GM19035 (cell line): ENCODE measurements around the gene RAB11FIP5.
A peak's percentile ranks its signal among the peaks of the same experiment; 100 is the strongest.
"Not testable (repeated sequence)": the region's sequence is repeated elsewhere in the genome, so short reads cannot be mapped to it uniquely, and the experiment has no call there.

Experiments
- ATAC-seq: cut with Tn5 transposase; IDR thresholded peaks from one replicate; pipeline ENCODE4 v1.9.1; 2021; ENCODE audit not compliant: unreplicated experiment

RAB11FIP5 gene

GRCh38 chr2:73112913-73113854, at the start of gene RAB11FIP5:
Gene RAB11FIP5, minus strand, starts transcription at chr2:73112948. Its CDS starts 171 bp downstream, at chr2:73112777.
- ATAC-seq: peak; percentile 75

DNA sequence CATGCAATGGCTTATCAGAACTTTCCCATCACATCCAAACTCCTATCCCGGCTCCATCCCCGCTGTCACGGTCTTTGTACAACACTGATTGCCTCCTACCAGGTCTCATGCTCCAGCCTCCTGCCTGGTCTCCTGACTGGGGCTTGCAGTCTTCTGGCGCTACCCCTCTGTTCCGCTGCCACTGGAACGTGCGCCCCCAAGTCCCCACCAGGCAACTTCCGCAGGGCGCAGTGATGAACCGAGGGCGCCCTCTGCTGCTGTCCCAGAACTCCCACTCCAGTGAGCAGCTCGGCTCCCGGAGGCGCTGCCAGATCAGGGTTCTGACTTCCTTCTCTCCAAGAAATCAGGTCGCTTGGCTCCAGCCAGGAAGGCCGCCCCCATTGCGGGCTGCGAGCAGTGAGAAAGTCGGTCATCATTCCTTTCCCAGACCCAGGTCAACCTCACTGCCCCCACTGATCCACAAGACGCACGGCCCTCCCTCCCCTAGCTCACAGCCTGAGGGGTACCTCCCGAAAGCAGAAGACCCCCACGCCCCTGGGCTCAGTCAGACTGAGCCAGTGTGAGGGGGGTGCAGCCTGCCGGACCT, 43.9 kb upstream of the RAB11FIP5 start:
- no peak for ATAC-seq

DNA sequence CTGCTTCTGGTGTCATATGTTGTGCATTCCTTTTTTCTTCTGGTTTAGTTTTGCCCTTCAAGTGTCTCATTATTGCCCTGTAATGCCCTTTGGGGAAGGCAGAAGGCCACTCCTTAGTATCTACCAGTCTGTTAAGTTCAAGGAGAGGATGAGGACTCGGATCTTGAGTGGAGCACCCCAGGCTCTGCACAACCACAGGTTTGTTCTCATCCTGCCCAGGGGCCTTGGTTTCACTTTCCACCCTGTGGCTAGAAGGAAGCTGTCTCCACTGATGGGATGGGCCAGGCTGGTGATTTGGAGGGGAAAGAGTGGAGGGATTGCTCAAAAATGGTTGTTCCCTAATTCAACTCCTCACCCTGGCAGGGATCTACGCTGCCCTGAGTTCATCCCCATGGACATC, 30.2 kb upstream of the RAB11FIP5 start:
- ATAC-seq: no peak

GRCh38 chr2:73141896-73142295, 29.1 kb upstream of the RAB11FIP5 start:
- ATAC-seq: no peak

- no peak for ATAC-seq
These were observed 22.5 kb upstream of the RAB11FIP5 start for GRCh38 chr2:73135236-73135635.

DNA sequence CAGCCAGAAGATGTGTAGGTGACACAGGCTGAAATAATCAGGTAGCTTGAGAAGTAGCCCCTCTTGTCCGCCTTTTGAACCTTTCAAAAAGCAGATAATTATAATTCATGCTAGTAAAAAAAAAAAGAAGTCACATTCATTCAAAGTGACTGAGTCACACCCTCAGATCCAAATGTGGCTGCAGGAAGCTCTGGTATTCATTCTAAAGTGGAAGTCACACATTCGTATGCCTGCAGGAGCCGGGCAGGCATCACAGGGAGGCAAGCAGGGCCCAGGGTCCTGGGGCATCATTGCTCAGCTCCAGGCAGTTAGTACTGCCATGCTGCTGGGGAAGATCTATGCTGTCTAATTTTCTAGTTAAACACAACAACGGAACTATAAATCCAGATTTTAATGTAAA, 21.7 kb upstream of the RAB11FIP5 start:
- ATAC-seq: no peak

DNA sequence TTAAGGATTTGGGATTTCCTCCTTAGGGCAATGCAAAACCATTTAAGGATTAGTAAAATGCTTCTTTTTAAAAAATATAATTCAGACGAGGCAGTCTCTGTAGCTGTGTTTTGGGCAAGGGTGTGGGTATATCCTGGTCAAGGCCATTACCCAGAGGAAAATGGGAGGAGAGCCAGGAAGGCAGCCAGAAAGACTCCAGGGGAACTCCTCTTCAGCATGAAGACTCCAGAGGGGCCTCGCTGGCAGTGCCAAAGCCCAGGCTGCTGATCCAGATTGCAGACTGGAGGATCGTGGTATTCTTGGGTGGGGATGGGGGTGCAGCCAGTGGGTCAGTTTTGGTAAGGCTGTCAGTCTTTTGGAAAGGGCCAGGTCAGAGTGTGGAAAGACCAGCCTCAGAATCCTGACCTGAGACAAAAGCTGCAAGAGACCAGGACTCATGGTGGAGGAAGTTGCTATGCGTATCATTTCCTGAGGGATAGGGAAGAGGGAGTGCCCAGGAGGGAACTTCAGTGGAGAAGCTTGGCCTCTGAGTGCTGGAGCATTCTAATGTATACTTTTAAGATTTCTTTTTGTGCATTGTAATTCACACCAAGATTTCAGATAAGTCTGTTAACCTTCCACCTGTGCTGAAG, 20.9 kb upstream of the RAB11FIP5 start:
- no peak for ATAC-seq

- no peak for ATAC-seq
These were observed 19.1 kb upstream of the RAB11FIP5 start for GRCh38 chr2:73131807-73132206.

GRCh38 chr2:73130790-73131189, 18.0 kb upstream of the RAB11FIP5 start:
- ATAC-seq: no peak

DNA sequence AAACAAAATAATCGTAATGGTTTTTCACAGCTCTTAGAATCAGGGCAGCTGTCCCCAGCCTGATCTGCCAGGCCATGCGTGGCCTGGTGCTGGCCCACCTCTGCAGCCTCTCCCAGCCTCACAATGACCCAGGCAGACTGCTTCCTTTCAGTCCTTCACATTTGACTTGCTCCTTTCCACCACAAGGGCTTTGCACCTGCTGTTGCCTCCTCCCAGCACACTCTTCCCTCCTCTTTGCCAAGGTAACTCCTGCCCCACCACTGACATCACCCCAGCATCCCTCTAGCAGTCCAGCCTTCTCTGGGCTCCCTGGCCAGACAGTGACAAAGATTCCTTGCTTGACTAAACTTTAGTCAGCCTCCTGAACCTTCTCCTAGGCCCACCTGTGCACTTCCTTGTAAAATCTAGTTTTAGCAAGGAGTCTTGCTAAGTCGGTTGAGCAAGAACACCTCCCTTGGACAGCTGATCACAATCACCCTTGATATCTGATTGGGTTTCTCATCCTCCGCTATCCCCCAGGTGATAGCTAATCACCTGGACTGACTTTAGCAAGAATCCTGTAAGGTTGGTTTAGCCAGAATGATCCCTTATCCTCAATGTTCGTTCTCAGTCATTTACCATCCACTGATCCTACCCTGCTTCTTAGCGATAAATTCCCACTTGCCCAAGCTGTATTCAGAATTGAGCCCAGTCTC, 16.2 kb upstream of the RAB11FIP5 start:
- ATAC-seq: no peak

GRCh38 chr2:73122536-73122935, 9.8 kb upstream of the RAB11FIP5 start:
- no peak for ATAC-seq

GRCh38 chr2:73119611-73120239, 7.0 kb upstream of the RAB11FIP5 start:
- ATAC-seq: not testable (repeated sequence)

DNA sequence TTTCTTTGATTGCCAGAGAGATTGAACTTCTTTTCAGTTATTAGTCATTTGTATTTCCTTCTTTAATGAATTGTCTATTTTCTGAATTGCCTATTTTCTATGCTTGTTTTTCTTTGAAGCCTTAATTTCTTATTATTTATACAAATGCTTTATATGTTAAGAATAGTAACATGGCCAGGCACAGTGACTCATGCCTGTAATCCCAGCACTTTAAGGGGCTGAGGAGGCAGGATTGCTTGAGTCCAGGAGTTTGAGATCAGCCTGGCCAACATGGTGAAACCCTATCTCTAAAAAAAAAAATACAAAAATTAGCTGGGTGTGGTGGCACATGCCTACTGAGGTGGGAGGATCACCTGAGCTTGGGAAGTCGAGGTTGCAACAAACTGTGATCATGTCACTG, 4.7 kb upstream of the RAB11FIP5 start:
- ATAC-seq: no peak

DNA sequence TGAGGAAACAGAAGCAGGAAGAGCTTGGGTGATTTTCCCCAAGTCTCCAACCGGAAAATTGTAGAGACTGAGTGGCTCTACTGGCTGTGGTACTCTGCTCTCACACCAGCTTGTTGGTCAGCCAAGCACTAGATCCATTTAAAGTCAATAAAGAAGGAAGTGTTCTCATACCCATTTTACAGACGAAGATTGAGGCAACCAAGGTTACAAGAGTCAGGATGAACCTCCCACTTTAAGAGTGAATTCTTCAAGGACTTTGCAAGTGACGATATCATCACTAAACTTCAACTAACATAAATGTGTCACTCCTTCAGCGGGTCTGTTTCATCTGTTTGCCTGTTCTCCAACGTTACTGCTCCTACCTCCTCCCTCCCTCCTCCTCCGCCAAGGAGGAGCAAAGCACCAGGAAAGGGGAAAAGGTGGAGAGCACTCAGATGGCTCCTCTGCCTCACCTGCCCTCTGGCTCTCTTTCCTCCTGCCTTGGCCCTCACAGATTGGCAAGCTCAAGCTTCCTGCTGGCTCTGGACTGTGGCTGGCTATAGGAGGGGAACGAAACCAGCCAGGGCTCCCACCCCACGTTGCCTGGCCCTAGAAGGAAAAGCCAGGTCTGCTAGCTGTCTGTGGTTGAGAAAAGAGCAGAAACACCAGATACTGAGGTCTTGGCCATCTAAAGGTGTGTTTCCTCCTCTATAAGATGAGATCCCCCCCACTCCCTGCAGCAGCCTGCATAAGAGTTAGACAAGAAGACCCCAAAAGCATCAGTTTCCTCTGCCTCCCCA, 3.6 kb upstream of the RAB11FIP5 start:
- no peak for ATAC-seq

DNA sequence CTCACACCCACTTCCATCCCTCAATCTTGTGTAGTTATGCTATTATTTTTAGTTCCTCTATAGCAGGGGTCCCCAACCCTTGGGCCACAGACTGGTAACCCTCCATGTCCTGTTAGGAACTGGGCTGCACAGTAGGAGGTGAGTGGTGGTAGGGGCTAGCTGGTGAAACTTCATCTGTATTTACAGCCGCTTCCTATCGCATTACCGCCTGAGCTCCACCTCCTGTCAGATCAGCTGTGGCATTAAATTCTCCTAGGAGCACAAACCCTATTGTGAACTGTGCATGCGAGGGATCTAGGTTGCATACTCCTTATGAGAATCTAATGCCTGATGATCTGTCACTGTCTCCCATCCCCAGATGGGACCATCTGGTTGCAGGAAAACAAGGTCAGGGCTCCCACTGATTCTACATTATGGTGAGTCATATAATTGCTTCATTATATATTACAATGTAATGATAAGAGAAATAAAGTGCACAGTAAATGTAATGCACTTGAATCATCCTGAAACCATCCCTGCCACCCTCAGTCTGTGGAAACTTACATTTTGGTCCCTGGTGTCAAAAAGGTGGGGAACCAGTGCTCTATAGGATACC, 1.6 kb upstream of the RAB11FIP5 start:
- ATAC-seq: no peak

- ATAC-seq: peak; percentile 26
These were observed 479 bp downstream of the RAB11FIP5 start for GRCh38 chr2:73112026-73112912.

DNA sequence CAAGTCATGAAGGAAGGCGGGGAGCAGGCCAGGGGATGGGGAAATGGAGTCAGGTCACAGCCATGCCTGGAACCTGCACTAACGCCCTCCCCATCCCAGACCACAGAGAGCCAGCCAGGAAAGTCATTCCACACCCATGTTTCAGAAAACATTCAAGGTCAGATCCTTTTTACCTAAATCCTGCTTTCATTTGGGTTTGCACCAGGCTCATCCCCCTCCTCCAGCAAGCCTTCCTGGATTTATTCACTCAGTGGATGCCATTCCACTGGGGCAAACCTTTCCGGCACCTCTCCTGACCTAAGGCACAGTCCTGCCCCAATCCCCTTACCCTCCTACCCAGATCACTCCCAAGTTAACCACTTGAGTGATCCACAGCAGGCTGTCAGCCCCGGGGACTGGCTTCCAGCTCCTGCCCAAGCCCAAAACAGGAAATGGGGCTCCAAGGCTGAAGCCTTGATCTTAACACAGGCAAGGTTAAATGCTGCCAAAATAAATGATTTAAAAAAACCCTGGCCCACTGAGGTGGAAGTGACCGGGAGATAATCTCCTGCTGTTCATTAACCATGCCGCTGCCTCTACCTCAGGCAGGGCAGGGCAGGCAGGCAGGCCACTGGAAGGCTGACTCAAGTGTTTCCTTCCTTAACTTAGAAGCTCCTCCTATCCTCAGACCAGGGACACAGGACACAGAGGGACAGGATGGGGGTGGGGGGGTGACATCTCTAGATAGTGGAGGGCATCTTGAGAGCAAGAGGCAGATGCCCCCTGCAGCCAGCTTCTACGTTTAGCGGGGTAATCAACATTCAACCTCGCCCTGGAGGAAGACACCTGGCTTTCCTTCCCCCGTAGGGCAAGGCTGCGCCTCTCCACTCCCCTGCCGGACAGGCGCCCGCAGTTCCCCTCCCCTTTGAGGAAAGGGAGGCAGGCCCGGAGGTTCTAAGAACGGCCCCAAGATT, 1.4 kb downstream of the RAB11FIP5 start:
- ATAC-seq: no peak
